Cerebellar cortex (tissue), 1 donor: ENCODE measurements around the gene AKR1B15.

ENCODE experiments used
- DNase-seq: peaks from one replicate; pipeline ENCODE4 v3.0.0-alpha.2; 2015; ENCODE audit warnings: low spot score

AKR1B15 gene

GRCh38 chr7:134618756-134619530 lies 70.0 kb downstream of the AKR1B15 start:
- no peak for DNase-seq

- no peak for DNase-seq
These were observed 70.9 kb downstream of the AKR1B15 start for GRCh38 chr7:134619627-134620331.

GRCh38 chr7:134622303-134622995 lies 73.5 kb downstream of the AKR1B15 start:
- no peak for DNase-seq

- no peak for DNase-seq
These were observed 74.3 kb downstream of the AKR1B15 start for GRCh38 chr7:134623193-134623592.

- DNase-seq, result no peak
These were observed 76.6 kb downstream of the AKR1B15 start for GRCh38 chr7:134625550-134625949.

- no peak for DNase-seq
These were observed 78.3 kb downstream of the AKR1B15 start for GRCh38 chr7:134627109-134627774.

GRCh38 chr7:134627775-134628153 lies 78.9 kb downstream of the AKR1B15 start:
- DNase-seq, result no peak

GRCh38 chr7:134629445-134629844 lies 80.5 kb downstream of the AKR1B15 start:
- DNase-seq, result no peak
